ENCODE results near the gene PORCN. TPM values are rescaled to one million over a fixed set of nuclear protein-coding genes. Genes with fewer than 3 reads are reported as not detected.

PORCN gene
- total and polyA plus RNA-seq, 9 of the 15 experiments (the other 6 are each of a cell fraction or from before 2014, with no cell fraction given): 0.34 to 5.1 (median 2.8) TPM

DNA sequence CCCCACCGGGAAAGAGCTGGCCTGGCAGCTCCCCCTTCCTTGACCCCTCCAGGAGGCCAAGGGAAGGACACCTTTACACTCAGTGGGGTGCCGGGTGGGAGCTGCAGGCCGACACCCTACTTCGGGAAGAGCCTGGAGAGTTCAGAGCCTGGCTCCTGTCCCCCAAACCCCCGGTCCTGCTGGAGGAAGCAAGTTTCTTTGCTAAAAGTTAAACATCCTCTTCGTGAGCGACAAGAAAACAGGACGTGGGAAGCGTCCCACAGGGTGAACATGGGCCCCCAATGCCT lies 35.1 kb upstream of the PORCN start (continued):
- TF ChIP-seq, protein P1, sequence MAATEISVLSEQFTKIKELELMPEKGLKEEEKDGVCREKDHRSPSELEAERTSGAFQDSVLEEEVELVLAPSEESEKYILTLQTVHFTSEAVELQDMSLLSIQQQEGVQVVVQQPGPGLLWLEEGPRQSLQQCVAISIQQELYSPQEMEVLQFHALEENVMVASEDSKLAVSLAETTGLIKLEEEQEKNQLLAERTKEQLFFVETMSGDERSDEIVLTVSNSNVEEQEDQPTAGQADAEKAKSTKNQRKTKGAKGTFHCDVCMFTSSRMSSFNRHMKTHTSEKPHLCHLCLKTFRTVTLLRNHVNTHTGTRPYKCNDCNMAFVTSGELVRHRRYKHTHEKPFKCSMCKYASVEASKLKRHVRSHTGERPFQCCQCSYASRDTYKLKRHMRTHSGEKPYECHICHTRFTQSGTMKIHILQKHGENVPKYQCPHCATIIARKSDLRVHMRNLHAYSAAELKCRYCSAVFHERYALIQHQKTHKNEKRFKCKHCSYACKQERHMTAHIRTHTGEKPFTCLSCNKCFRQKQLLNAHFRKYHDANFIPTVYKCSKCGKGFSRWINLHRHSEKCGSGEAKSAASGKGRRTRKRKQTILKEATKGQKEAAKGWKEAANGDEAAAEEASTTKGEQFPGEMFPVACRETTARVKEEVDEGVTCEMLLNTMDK (IDR thresholded peaks at IDR 0.05; ENCODE audit: borderline replicate concordance, insufficient read depth, low read depth, low read length, poor library complexity, severe bottlenecking): no peak
- TF ChIP-seq NFIX (CRISPR knock-in tag; IDR thresholded peaks at IDR 0.05; ENCODE audit: low read depth): no peak
- no peak for TF ChIP-seq ZNF76 (CRISPR knock-in tag; IDR thresholded peaks at IDR 0.05; ENCODE audit: borderline replicate concordance)
- TF ChIP-seq NCOA6 (IDR thresholded peaks at IDR 0.05): no peak
- TF ChIP-seq POLR2G (IDR thresholded peaks at IDR 0.05; ENCODE audit: low read depth, low read length): no peak
- TF ChIP-seq, protein P2, sequence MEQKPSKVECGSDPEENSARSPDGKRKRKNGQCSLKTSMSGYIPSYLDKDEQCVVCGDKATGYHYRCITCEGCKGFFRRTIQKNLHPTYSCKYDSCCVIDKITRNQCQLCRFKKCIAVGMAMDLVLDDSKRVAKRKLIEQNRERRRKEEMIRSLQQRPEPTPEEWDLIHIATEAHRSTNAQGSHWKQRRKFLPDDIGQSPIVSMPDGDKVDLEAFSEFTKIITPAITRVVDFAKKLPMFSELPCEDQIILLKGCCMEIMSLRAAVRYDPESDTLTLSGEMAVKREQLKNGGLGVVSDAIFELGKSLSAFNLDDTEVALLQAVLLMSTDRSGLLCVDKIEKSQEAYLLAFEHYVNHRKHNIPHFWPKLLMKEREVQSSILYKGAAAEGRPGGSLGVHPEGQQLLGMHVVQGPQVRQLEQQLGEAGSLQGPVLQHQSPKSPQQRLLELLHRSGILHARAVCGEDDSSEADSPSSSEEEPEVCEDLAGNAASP (IDR thresholded peaks at IDR 0.05): no peak
- TF ChIP-seq, protein P3, sequence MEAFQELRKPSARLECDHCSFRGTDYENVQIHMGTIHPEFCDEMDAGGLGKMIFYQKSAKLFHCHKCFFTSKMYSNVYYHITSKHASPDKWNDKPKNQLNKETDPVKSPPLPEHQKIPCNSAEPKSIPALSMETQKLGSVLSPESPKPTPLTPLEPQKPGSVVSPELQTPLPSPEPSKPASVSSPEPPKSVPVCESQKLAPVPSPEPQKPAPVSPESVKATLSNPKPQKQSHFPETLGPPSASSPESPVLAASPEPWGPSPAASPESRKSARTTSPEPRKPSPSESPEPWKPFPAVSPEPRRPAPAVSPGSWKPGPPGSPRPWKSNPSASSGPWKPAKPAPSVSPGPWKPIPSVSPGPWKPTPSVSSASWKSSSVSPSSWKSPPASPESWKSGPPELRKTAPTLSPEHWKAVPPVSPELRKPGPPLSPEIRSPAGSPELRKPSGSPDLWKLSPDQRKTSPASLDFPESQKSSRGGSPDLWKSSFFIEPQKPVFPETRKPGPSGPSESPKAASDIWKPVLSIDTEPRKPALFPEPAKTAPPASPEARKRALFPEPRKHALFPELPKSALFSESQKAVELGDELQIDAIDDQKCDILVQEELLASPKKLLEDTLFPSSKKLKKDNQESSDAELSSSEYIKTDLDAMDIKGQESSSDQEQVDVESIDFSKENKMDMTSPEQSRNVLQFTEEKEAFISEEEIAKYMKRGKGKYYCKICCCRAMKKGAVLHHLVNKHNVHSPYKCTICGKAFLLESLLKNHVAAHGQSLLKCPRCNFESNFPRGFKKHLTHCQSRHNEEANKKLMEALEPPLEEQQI (IDR thresholded peaks at IDR 0.05): no peak
